OCI-LY7 (cell line): ENCODE results near the gene SYNGR1. TPM values are rescaled to one million over a fixed set of nuclear protein-coding genes. Genes with fewer than 3 reads are reported as not detected.

ENCODE experiments used
- BruUV-seq: library from RNA; stranded (reverse); fragments of 400-500 nt; replicated peaks from 2 replicates; lab custom pipeline; 2021; lab: Mats Ljungman, UMichigan
- CTCF ChIA-PET: fragments of 300-600 bp; sonication (Branson Sonifier 250); formaldehyde crosslinking; loops from one replicate; lab custom pipeline; 2022; ENCODE audit warnings: antibody characterized with exemption; ENCODE audit not compliant: unreplicated experiment; lab: Charles Lee
- POLR2A ChIA-PET: fragments of 300-600 bp; sonication (Branson Sonifier 250); formaldehyde crosslinking; loops from one replicate; lab custom pipeline; 2022; ENCODE audit warnings: antibody characterized with exemption; lab: Charles Lee
- DNase-seq: peaks from one replicate; pipeline ENCODE4 v3.0.0-alpha.2; 2015; ENCODE audit warnings: low spot score
- H2AFZ ChIP-seq: fragments of 200-600 bp; sonication (generic), shearing (Covaris generic); 2 replicates; pipeline ENCODE4 v1.6.1; 2014; ENCODE audit warnings: mild to moderate bottlenecking, antibody characterized with exemption, low read length, moderate library complexity
- H3K27ac ChIP-seq: fragments of 200-600 bp; sonication (generic); 2 replicates; pipeline ENCODE4 v1.5.1; 2014; ENCODE audit warnings: mixed run types, low read depth, mild to moderate bottlenecking, moderate library complexity, low read length, inconsistent platforms; ENCODE audit not compliant: poor library complexity, severe bottlenecking
- H3K36me3 ChIP-seq: fragments of 200-600 bp; sonication (generic); 2 replicates; pipeline ENCODE4 v1.6.1; 2014; ENCODE audit warnings: mild to moderate bottlenecking, antibody characterized with exemption, low read length, moderate library complexity, mixed read lengths; ENCODE audit not compliant: insufficient read depth
- H3K4me1 ChIP-seq: fragments of 200-600 bp; sonication (generic); 2 replicates; pipeline ENCODE4 v1.5.1; 2014; ENCODE audit warnings: mild to moderate bottlenecking, low read length; ENCODE audit not compliant: insufficient read depth, poor library complexity, severe bottlenecking
- H3K4me2 ChIP-seq: fragments of 200-600 bp; sonication (generic); 2 replicates; pipeline ENCODE4 v1.6.1; 2014; ENCODE audit warnings: mild to moderate bottlenecking, low read length
- H3K4me3 ChIP-seq: fragments of 200-600 bp; sonication (generic); 2 replicates; pipeline ENCODE4 v1.5.1; 2014; ENCODE audit warnings: mild to moderate bottlenecking, low read depth, low read length; ENCODE audit not compliant: poor library complexity, severe bottlenecking
- H3K79me2 ChIP-seq: fragments of 200-600 bp; sonication (generic); 2 replicates; pipeline ENCODE4 v1.6.1; 2016; ENCODE audit warnings: low read depth, mild to moderate bottlenecking, low read length, moderate library complexity, mixed read lengths; ENCODE audit not compliant: insufficient read depth
- H3K9me2 ChIP-seq: fragments of 200-600 bp; sonication (generic); 2 replicates; pipeline ENCODE4 v1.6.1; 2016; ENCODE audit warnings: mild to moderate bottlenecking, low read length, mixed read lengths; ENCODE audit not compliant: insufficient read depth
- H3K9me3 ChIP-seq: fragments of 200-600 bp; sonication (generic); 2 replicates; pipeline ENCODE4 v1.6.1; 2014; ENCODE audit warnings: mild to moderate bottlenecking, mixed run types, low read length, mixed read lengths
- H4K20me1 ChIP-seq: fragments of 200-600 bp; sonication (generic); 2 replicates; pipeline ENCODE4 v1.6.1; 2014; ENCODE audit warnings: mild to moderate bottlenecking, antibody characterized with exemption, low read length, moderate library complexity, mixed read lengths; ENCODE audit not compliant: insufficient read depth
- CTCF ChIP-seq: fragments of 200-600 bp; sonication (generic); conservative IDR thresholded peaks from 2 replicates; pipeline ENCODE4 v1.5.1; 2014; ENCODE audit warnings: mild to moderate bottlenecking, antibody characterized with exemption, low read length, moderate library complexity, mixed read lengths
- EZH2phosphoT487 ChIP-seq: fragments of 200-600 bp; sonication (generic); IDR thresholded peaks from 2 replicates; pipeline ENCODE4 v1.6.1; 2018; ENCODE audit warnings: low read depth, borderline replicate concordance, mild to moderate bottlenecking, mixed run types, antibody characterized with exemption, low read length, moderate library complexity, mixed read lengths
- intact Hi-C: fragments of 100-400 bp; cut with micrococcal nuclease; formaldehyde crosslinking; loops from one replicate; pipeline ENCODE4 v1.10.0; 2022; ENCODE audit not compliant: unreplicated experiment
- total RNA-seq, 2 experiments: library from RNA; depleted of rRNA in 1 of 2; stranded (reverse); fragments of >200 nt in 1 of 2; shearing (Covaris generic) in 1 of 2; gene quantifications; 2 replicates each; pipeline ENCODE4 v1.2.3, GENCODE V29; 2014 to 2022

Gene SYNGR1
- total RNA-seq, 2 experiments from 2014 or later = 10.2 to 23.3 TPM

- BruUV-seq = no TSS peak
- CTCF ChIA-PET = no interaction called here
These were observed 48.7 kb upstream of the SYNGR1 start for GRCh38 chr22:39301108-39301507.

GRCh38 chr22:39301926-39302325 is 47.9 kb upstream of the SYNGR1 start:
- no TSS peak for BruUV-seq
- Histone ChIP-seq H3K9me2 (no peaks in the 10 kb centered on the region), H3K4me1 (peaks cover 32% of the 10 kb centered on the region), H3K9me3 (no peaks in the 10 kb centered on the region), H3K36me3 (peaks cover 8% of the 10 kb centered on the region), H3K4me2 (no peak overlapping the region), H3K27ac (no peak overlapping the region), H3K4me3 (no peak overlapping the region), H3K79me2 (no peaks in the 10 kb centered on the region), H2AFZ (no peak overlapping the region), H4K20me1 (no peaks in the 10 kb centered on the region; the same call in 1 of the 2 replicates)
- TF ChIP-seq CTCF (no peak), EZH2phosphoT487 (no peak)
- DNase-seq = no peak
- POLR2A ChIA-PET = interaction anchor here (0.6 to 1.0 kb wide), 2 partner anchors 141 to 153 kb away, joined by 3 to 4 read pairs; no protein-coding TSS in a partner anchor
- CTCF ChIA-PET = no interaction called here
- intact Hi-C loops = no loop called here

More at GRCh38 chr22:39301108-39301507, 48.7 kb upstream of the SYNGR1 start:
- Histone ChIP-seq H3K4me2 (no peak overlapping the region), H4K20me1 (no peaks in the 10 kb centered on the region; the same call in 1 of the 2 replicates), H3K36me3 (0 out of 2 replicates have a peak, but pooled peaks cover under 1% of the 10 kb centered on the region), H3K79me2 (no peaks in the 10 kb centered on the region), H3K27ac (no peak overlapping the region), H3K9me2 (no peaks in the 10 kb centered on the region), H3K4me3 (no peak overlapping the region), H3K9me3 (no peaks in the 10 kb centered on the region), H2AFZ (no peak overlapping the region), H3K4me1 (peaks cover 33% of the 10 kb centered on the region)
- TF ChIP-seq EZH2phosphoT487 = no peak
- TF ChIP-seq CTCF = no peak
- POLR2A ChIA-PET = interaction anchor here (1.0 kb wide), 1 partner anchor 152 kb away, joined by 3 read pairs; no protein-coding TSS in a partner anchor
- DNase-seq = no peak
- intact Hi-C loops = no loop called here

- no peak overlapping the region for H3K4me3 ChIP-seq
- H3K79me2 ChIP-seq = no peaks in the 10 kb centered on the region
- TF ChIP-seq CTCF = no peak
- no peak for TF ChIP-seq EZH2phosphoT487
- ChIA-PET CTCF (no interaction called here), POLR2A (interaction anchor here (0.6 kb wide), 1 partner anchor 141 kb away, joined by 4 read pairs; no protein-coding TSS in a partner anchor)
- peaks cover 14% of the 10 kb centered on the region for H3K36me3 ChIP-seq
- peaks cover 26% of the 10 kb centered on the region for H3K4me1 ChIP-seq
- BruUV-seq = no TSS peak
- no peak overlapping the region for H3K4me2 ChIP-seq
- no peak overlapping the region for H3K27ac ChIP-seq
- DNase-seq = no peak
- no peak overlapping the region for H2AFZ ChIP-seq
- no peaks in the 10 kb centered on the region for H3K9me2 ChIP-seq
- intact Hi-C loops = no loop called here
- H3K9me3 ChIP-seq = no peaks in the 10 kb centered on the region
- H4K20me1 ChIP-seq = no peaks in the 10 kb centered on the region; the same call in 1 of the 2 replicates
These were observed 47.3 kb upstream of the SYNGR1 start for GRCh38 chr22:39302431-39302960.
